ENCODE measurements around the gene CDV3.

The CDV3 gene

DNA sequence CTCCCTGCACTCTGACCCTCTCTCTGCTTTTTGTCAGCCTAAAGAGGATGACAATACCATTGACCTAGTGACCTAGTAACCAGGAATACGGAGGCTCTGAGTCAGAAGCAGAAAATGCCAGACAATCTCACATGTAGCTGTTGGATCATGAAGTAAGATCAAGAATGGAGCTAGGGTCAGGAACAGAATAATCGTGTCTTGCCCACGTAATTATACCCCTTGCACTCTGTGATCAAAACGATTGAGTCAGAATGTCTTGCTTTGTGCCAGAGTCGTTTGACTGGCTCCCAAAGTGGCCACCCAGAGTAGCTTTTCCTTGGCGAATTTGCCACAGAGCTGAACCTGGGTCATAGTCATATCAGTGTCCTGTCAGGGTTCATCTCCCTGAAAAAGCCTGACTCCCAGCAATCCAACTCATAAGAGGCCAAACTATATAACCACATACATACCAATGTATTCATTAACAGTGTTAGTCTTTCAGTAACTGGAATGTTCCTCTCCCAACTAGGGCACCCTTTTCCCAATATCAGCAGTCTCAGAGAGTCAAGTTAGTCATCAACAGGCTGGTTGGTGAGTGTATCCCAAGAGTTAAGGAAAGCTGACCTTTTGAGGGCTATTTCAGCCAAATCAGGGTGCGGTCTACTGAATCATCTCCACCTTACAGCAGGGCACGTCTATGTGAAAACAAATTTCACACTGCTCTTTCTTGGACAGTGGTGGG lies 5.0 kb upstream of the CDV3 start:
- peak overlapping the region; percentile 62; the same call in 1 of the 2 replicates for H3K27ac ChIP-seq
- DNase-seq (ENCODE audit: low spot score) = peak; percentile 85
- TF ChIP-seq, protein P1, sequence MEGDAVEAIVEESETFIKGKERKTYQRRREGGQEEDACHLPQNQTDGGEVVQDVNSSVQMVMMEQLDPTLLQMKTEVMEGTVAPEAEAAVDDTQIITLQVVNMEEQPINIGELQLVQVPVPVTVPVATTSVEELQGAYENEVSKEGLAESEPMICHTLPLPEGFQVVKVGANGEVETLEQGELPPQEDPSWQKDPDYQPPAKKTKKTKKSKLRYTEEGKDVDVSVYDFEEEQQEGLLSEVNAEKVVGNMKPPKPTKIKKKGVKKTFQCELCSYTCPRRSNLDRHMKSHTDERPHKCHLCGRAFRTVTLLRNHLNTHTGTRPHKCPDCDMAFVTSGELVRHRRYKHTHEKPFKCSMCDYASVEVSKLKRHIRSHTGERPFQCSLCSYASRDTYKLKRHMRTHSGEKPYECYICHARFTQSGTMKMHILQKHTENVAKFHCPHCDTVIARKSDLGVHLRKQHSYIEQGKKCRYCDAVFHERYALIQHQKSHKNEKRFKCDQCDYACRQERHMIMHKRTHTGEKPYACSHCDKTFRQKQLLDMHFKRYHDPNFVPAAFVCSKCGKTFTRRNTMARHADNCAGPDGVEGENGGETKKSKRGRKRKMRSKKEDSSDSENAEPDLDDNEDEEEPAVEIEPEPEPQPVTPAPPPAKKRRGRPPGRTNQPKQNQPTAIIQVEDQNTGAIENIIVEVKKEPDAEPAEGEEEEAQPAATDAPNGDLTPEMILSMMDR (conservative IDR thresholded peaks at IDR 0.05; ENCODE audit: low read depth) = no peak
- POLR2A ChIA-PET (ENCODE audit: low non-redundant PET) = no interaction called here
- CTCF ChIA-PET = no interaction called here

DNA sequence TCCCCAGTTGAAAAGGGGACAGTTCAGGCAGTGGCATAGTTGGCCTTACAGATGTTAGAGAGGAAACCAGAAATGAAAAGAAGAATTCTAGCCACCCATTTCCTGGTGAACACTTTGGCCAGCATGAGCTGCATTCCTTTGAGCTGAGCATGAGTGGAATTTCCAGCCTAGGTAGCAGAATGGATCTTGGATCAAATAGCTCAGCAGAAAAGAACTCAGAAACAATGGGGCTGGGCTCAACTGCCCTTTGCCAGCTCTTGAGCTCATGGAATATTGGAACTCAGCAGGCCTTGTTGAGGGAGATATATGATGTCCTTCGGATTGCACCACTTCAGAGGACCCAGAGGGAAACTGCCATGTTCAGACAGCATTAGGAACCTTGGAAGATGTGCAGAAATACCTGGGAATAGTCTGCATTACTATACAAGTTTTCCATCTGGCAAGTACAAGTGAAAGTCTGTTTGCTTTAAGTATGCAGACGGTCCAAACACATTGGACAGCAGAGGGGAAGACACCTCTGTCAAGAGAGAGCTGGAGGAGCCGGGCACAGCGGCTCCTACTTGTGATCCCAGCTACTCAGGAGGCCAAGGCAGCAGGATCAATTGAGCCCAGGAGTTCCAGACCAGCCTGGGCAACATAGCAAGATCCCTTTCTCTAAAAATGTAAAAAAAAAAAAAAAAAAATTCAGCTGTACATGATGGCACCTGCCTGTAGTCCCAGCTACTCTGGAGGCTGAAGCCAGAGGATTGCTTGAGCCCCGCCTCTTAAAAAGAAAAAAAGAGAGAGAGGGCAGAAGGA lies 3.1 kb upstream of the CDV3 start:
- POLR2A ChIA-PET (ENCODE audit: low non-redundant PET) = no interaction called here
- H3K27ac ChIP-seq = peak overlapping the region; percentile 86
- DNase-seq (ENCODE audit: low spot score) = peak; percentile 50
- TF ChIP-seq, protein P1 (conservative IDR thresholded peaks at IDR 0.05; ENCODE audit: low read depth) = no peak
- CTCF ChIA-PET = interaction anchor here (0.6 to 0.9 kb wide), 2 partner anchors 77 to 529 kb away, joined by 3 to 5 read pairs; no protein-coding TSS in a partner anchor

DNA sequence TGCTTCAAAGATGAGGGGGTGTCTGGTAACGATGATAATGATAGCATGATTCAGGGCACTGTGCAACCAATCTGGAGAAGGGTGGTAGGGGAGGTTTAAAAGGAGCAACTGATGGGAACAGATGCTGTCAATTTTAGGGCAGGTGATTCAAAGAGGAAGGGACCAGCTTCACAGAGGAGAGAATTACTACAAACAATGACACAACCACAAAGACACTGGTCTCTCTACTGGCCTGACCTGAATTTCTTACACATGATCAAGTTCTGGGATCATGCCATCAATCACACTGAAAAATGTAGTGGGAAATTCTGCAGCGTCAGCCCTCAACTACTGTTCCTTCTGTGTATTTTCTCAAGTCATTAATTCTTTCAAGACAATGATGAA lies 2.6 kb upstream of the CDV3 start:
- POLR2A ChIA-PET (ENCODE audit: low non-redundant PET) = no interaction called here
- CTCF ChIA-PET = no interaction called here
- H3K27ac ChIP-seq = peak overlapping the region; percentile 86
- TF ChIP-seq, protein P1 (conservative IDR thresholded peaks at IDR 0.05; ENCODE audit: low read depth) = no peak
- no peak for DNase-seq (ENCODE audit: low spot score)

DNA sequence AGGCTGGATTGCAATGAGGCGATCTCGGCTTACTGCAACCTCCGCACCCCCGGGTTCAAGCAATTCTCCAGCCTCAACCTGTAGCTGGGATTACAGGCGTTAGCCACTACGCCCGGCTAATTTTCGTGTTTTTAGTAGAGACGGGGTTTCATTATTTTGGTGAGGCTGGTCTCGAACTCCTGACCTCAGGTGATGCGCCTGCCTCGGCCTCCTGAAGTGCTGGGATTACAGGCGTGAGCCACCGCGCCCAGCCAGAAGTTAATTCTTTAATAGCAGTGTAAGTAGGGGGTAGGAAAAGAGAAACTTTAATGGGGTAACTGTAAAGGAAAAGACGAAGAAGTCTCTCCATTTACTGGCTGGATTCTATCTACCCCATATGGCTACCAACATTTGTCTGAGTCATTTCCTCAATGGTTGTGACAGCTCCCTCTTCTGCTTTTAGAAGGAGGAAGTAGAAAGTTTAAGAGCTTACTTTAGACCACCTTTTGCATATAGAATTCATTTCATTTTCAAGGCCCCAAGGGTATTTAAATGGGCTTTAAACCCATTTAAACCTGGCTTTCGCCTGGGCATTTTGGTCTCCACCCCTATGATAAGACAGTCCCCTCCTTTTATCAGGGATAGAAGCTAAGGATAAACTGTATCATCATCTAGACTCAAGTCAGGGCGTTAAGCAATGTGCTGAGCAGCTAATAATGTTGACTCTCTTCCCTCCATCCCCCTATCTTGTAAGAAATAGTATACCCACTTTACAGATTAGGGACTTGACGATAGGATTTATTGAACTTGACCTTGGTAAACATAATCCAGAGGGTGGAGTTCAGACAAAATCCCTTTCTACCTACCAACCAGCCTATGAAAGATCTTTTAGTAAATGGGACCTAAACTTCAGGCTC lies 1.1 kb upstream of the CDV3 start:
- TF ChIP-seq, protein P1 (conservative IDR thresholded peaks at IDR 0.05; ENCODE audit: low read depth) = no peak
- ChIA-PET CTCF (no interaction called here), POLR2A (ENCODE audit: low non-redundant PET) (interaction anchor here (0.6 kb wide), 1 partner anchor 108 kb away, joined by 3 read pairs; no protein-coding TSS in a partner anchor)
- H3K27ac ChIP-seq = peak overlapping the region; percentile 98
- DNase-seq (ENCODE audit: low spot score) = no peak

DNA sequence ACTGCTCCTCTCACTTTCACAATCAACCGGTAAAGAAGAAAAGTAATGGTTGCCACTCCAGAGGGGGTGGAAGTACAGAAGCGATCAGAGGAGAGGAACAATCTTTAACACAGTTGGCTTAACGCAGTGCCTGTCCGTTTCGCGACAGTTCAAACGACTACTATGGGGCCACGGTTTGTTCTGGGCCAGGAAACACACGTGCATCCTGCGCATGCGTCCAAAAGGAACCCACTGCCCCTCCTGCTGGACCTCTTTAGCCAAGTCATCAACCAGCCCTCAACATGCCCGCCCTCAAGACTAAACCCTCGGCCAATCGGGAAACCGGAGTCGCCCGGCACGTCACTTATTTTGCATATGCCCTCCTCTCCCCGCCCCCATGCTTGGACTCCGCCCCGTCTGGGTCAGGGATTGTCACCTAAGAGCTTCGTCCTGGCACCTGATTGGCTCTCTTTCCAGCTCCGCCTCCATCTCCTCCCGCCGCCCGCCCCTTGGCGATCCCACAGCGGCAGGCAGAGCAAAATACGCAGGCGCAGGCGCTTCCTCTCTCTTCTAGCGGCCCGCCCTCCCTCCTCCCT lies 345 bp upstream of the CDV3 start:
- ChIA-PET POLR2A (ENCODE audit: low non-redundant PET) (interaction anchor here (0.5 to 0.6 kb wide), 2 partner anchors 106 to 109 kb away, joined by 3 read pairs; no protein-coding TSS in a partner anchor), CTCF (no interaction called here)
- peak; percentile 94 for DNase-seq (ENCODE audit: low spot score)
- H3K27ac ChIP-seq = peak overlapping the region; percentile 98
- TF ChIP-seq, protein P1 (conservative IDR thresholded peaks at IDR 0.05; ENCODE audit: low read depth) = no peak
